Mammary epithelial cell (primary cell): Measurements from ENCODE around the gene PKDREJ.

Experiments
- CTCF ChIP-seq, 2 donors: IDR thresholded peaks in 1 of 2; conservative IDR thresholded peaks in 1 of 2; 2 replicates each; pipeline ENCODE4 v1.5.1; 2011 to 2012; ENCODE audit warnings: inconsistent platforms in 2 of 2, low read length in 2 of 2, mild to moderate bottlenecking in 2 of 2, control low read depth in 1 of 2, low read depth in 1 of 2; ENCODE audit not compliant: insufficient read depth in 1 of 2; ENCODE audit errors: extremely low read depth in 1 of 2
- EZH2 ChIP-seq: IDR thresholded peaks from 2 replicates; pipeline ENCODE4 v1.6.1; 2012; ENCODE audit warnings: low read length, inconsistent platforms, borderline replicate concordance

- TF ChIP-seq CTCF (conservative IDR thresholded peaks at IDR 0.05 in 1 of 2, IDR thresholded peaks at IDR 0.05 in 1 of 2; ENCODE audit: extremely low read depth in 1 of 2, insufficient read depth in 1 of 2, low read depth in 1 of 2, low read length in 2 of 2) (no peak), EZH2 (no peak)
Observed at GRCh38 chr22:46246178-46246577, 17.0 kb downstream of the PKDREJ start.
